ENCODE measurements around the gene ZNF385B. TPM values are rescaled to one million over a fixed set of nuclear protein-coding genes. Genes with fewer than 3 reads are reported as not detected.

The ZNF385B gene
- total RNA-seq, 2 experiments from 2014 or later: not detected

DNA sequence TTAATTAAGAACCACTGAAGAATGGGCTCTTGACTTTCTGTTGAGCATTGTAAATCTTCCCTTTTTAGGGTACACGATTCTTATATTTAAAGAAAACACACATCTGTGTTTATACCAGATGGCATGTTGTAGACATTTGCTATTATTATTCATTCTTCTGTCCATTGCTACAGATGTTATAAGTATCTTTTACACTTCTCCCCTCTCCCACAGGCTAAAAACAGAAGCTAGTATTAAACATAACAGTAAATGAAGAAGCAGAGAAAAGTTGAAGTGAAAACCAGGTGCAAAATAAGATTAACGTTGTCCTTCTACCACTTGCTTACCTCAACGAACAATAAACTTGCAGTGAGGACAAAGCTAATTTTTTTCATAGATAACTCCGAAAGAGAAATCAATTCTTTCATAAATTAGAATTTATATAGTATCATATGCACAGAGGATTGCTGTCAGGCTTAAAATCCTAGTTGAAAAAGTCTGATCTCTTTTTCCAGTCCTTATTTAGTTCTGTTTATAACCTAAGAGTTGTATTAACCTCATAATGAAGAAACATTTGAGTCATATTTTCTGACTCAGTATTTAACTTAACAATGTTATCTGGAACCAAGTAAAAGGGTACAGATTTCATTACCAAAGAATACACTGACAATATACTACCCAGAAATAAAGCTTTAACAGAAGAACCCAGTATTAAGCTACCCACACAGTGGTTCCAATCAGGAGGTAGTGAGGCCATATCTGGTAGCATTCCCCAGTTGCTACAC, 16.4 kb upstream of the ZNF385B start:
- Mint-ChIP-seq H3K27me3 (ENCODE audit: low read depth) (peaks cover 4% of the 10 kb centered on the region), H3K4me3 (no peak overlapping the region), H3K4me1 (ENCODE audit: low read depth) (no peaks in the 10 kb centered on the region), H3K27ac (no peak overlapping the region), H3K9me3 (ENCODE audit: insufficient read depth) (no peaks in the 10 kb centered on the region), H3K36me3 (ENCODE audit: low read depth) (no peaks in the 10 kb centered on the region)
- DNase-seq (no peak), ATAC-seq (no peak)
- POLR2A ChIA-PET: no interaction called here
- CTCF ChIA-PET: no interaction called here

DNA sequence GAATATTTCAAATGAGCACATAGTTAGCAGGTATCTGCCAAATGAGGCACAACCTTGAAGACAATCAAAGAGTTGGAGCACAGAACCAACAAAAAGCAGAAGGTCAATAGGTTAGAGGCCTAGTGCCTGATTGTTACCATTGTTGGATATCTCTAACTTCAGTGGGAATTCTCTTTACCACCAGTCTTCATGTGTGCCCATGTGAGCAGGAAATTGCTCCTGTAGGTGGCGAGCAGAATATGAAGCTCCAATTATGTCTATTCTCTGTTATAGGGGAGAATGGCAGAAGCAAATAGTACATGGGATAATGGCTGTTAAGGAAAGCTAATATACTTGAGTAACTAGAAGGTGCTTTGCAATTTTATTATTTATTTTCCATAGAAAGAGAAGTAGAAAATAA, 14.9 kb upstream of the ZNF385B start:
- Mint-ChIP-seq H3K4me1 (ENCODE audit: low read depth) (no peaks in the 10 kb centered on the region), H3K9me3 (ENCODE audit: insufficient read depth) (no peaks in the 10 kb centered on the region), H3K36me3 (ENCODE audit: low read depth) (no peaks in the 10 kb centered on the region), H3K27ac (no peak overlapping the region), H3K27me3 (ENCODE audit: low read depth) (peaks cover 13% of the 10 kb centered on the region), H3K4me3 (no peak overlapping the region)
- DNase-seq (no peak), ATAC-seq (no peak)
- POLR2A ChIA-PET: no interaction called here
- CTCF ChIA-PET: interaction anchor here (0.5 kb wide), 1 partner anchor 444 kb away, joined by 3 read pairs; no protein-coding TSS in a partner anchor

DNA sequence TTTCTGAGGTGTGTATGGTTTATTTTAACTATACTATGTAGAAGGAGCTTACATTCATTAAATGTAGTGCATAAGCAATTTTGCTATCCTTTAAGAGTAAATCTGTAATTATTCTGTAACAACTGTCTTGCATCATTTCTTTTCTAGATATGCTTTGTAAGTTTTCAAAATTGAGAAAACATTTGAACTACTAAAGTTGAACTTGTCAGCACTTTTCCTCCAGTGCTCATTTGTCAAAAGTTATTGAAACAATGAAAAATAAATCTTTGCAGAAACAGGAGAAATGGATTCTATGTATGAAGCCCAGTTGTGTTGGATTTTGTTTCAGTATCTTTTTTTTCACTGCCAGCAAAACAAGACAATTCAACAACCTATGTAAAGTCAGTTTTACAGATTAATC, 14.5 kb upstream of the ZNF385B start:
- H3K36me3 Mint-ChIP-seq (ENCODE audit: low read depth): no peaks in the 10 kb centered on the region
- ATAC-seq (no peak), DNase-seq (no peak)
- ChIA-PET CTCF (interaction anchor here (0.5 kb wide), 1 partner anchor 443 kb away, joined by 3 read pairs; no protein-coding TSS in a partner anchor), POLR2A (no interaction called here)
- no peaks in the 10 kb centered on the region for H3K9me3 Mint-ChIP-seq (ENCODE audit: insufficient read depth)
- H3K4me3 Mint-ChIP-seq: no peak overlapping the region
- H3K27ac Mint-ChIP-seq: no peak overlapping the region
- H3K4me1 Mint-ChIP-seq (ENCODE audit: low read depth): no peaks in the 10 kb centered on the region
- peaks cover 16% of the 10 kb centered on the region for H3K27me3 Mint-ChIP-seq (ENCODE audit: low read depth)

- ChIA-PET POLR2A (no interaction called here), CTCF (no interaction called here)
- ATAC-seq (no peak), DNase-seq (no peak)
- no peaks in the 10 kb centered on the region for H3K36me3 Mint-ChIP-seq (ENCODE audit: low read depth)
- H3K4me3 Mint-ChIP-seq: no peak overlapping the region
- H3K27ac Mint-ChIP-seq: no peak overlapping the region
- H3K9me3 Mint-ChIP-seq (ENCODE audit: insufficient read depth): no peaks in the 10 kb centered on the region
- H3K4me1 Mint-ChIP-seq (ENCODE audit: low read depth): peaks cover 12% of the 10 kb centered on the region
- H3K27me3 Mint-ChIP-seq (ENCODE audit: low read depth): peaks cover 54% of the 10 kb centered on the region
These were observed 1.6 kb upstream of the ZNF385B start for GRCh38 chr2:179862898-179863458.

DNA sequence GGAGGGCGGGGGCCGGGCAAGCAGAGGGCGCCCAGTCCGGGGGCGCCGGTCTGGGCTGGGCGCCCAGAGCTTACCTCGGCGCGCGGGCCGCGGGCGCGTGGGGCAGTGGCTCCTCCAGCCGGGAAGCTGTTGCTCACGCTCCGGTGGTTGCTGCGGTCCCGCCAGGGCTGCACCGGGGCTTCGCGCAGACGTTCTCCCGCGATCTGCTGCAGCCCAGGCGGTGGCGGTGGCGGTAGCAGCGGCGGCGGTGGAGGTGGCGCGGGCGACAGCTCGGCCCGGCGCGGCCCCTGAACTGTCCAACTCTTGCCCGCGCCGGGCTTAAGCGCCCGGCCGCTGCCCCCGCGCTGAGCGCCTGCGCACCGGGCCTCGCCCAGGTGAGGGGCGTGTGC, 391 bp downstream of the ZNF385B start:
- POLR2A ChIA-PET: no interaction called here
- DNase-seq (no peak), ATAC-seq (peak; percentile 76)
- H3K4me3 Mint-ChIP-seq: no peak overlapping the region
- H3K9me3 Mint-ChIP-seq (ENCODE audit: insufficient read depth): no peaks in the 10 kb centered on the region
- no peaks in the 10 kb centered on the region for H3K36me3 Mint-ChIP-seq (ENCODE audit: low read depth)
- H3K27ac Mint-ChIP-seq: no peak overlapping the region
- CTCF ChIA-PET: no interaction called here
- H3K4me1 Mint-ChIP-seq (ENCODE audit: low read depth): peaks cover 12% of the 10 kb centered on the region
- peaks cover 66% of the 10 kb centered on the region for H3K27me3 Mint-ChIP-seq (ENCODE audit: low read depth)

DNA sequence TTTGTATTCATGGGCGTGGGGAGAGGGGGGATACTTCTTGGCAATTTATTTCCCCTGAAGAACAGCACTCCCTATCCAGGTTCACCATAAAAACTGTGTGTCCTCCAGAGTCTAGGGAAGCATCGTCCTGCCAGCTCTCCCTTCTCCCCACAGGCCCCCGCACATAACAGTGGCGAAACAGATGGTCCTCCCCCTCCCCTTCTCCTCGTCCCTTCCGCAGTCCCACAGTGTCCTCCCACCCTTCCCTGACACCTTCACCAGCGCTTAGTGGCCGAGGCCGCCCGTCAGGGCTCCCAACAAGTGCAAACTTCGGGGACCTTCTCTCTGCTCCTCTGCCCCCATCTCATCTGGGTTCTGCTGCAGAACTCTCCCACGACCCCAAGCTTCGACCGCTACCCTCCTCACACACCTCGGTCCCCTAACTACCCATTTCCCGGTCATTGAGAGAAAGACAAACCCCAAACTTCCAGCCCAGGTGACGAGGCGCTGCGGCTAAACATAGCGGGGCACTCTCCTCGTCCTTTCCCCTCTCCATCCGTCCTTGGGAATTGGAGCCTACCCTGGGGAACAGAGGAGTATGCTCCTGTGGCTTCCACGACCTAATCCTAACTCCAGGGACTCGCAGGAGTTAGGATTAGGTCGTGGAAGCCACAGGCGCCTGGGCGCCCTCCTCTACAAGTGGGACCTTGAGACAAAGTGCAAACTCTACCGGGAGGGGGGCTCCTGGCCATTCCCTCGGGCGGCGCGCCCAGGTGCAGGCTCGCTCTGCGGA, 971 bp downstream of the ZNF385B start:
- Mint-ChIP-seq H3K4me1 (ENCODE audit: low read depth) (peaks cover 12% of the 10 kb centered on the region), H3K27ac (no peak overlapping the region), H3K4me3 (peak overlapping the region; percentile 16), H3K27me3 (ENCODE audit: low read depth) (peaks cover 65% of the 10 kb centered on the region), H3K36me3 (ENCODE audit: low read depth) (no peaks in the 10 kb centered on the region), H3K9me3 (ENCODE audit: insufficient read depth) (no peaks in the 10 kb centered on the region)
- POLR2A ChIA-PET: no interaction called here
- ATAC-seq (no peak), DNase-seq (no peak)
- CTCF ChIA-PET: no interaction called here

GRCh38 chr2:179859523-179859922, 1.9 kb downstream of the ZNF385B start:
- CTCF ChIA-PET: no interaction called here
- no peak for ATAC-seq
- Mint-ChIP-seq H3K27ac (no peak overlapping the region), H3K27me3 (ENCODE audit: low read depth) (peaks cover 60% of the 10 kb centered on the region), H3K9me3 (ENCODE audit: insufficient read depth) (no peaks in the 10 kb centered on the region), H3K4me3 (no peak overlapping the region), H3K4me1 (ENCODE audit: low read depth) (peaks cover 12% of the 10 kb centered on the region), H3K36me3 (ENCODE audit: low read depth) (no peaks in the 10 kb centered on the region)
- POLR2A ChIA-PET: no interaction called here
- DNase-seq: no peak

- Mint-ChIP-seq H3K27me3 (ENCODE audit: low read depth) (peaks cover 44% of the 10 kb centered on the region), H3K27ac (no peak overlapping the region), H3K4me3 (no peak overlapping the region), H3K9me3 (ENCODE audit: insufficient read depth) (no peaks in the 10 kb centered on the region), H3K36me3 (ENCODE audit: low read depth) (no peaks in the 10 kb centered on the region), H3K4me1 (ENCODE audit: low read depth) (peaks cover 12% of the 10 kb centered on the region)
- ATAC-seq (no peak), DNase-seq (no peak)
- CTCF ChIA-PET: no interaction called here
- POLR2A ChIA-PET: no interaction called here
These were observed 4.2 kb downstream of the ZNF385B start for GRCh38 chr2:179857236-179857635.

DNA sequence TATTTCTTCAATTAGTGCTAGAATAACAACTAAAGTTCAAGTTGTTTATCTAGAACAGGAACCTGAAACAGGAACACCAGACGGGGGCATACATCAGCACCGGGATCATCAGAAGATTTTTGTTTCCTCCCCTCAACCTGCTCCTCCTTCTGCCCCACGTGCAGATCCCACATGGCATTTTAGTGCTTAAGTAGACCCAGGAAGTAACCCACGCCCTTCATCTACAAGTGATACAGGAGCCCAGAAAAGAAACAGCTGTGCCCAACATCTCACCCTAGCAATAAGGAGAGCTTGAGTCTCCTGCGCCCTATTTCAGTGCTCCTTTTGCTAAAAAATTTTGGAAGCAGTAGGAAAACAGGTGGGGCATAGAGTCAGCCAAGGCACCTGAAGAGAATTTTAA, 5.2 kb downstream of the ZNF385B start:
- DNase-seq (no peak), ATAC-seq (no peak)
- POLR2A ChIA-PET: no interaction called here
- CTCF ChIA-PET: no interaction called here
- peaks cover 7% of the 10 kb centered on the region for H3K4me1 Mint-ChIP-seq (ENCODE audit: low read depth)
- H3K9me3 Mint-ChIP-seq (ENCODE audit: insufficient read depth): no peaks in the 10 kb centered on the region
- H3K36me3 Mint-ChIP-seq (ENCODE audit: low read depth): no peaks in the 10 kb centered on the region
- peaks cover 40% of the 10 kb centered on the region for H3K27me3 Mint-ChIP-seq (ENCODE audit: low read depth)
- no peak overlapping the region for H3K27ac Mint-ChIP-seq
- H3K4me3 Mint-ChIP-seq: no peak overlapping the region

- ATAC-seq (no peak), DNase-seq (no peak)
- Mint-ChIP-seq H3K36me3 (ENCODE audit: low read depth) (no peaks in the 10 kb centered on the region), H3K4me3 (no peak overlapping the region), H3K9me3 (ENCODE audit: insufficient read depth) (no peaks in the 10 kb centered on the region), H3K27me3 (ENCODE audit: low read depth) (peaks cover 40% of the 10 kb centered on the region), H3K27ac (no peak overlapping the region), H3K4me1 (ENCODE audit: low read depth) (peaks cover 7% of the 10 kb centered on the region)
- ChIA-PET POLR2A (no interaction called here), CTCF (no interaction called here)
These were observed 5.7 kb downstream of the ZNF385B start for GRCh38 chr2:179855673-179856072.

- ChIA-PET CTCF (no interaction called here), POLR2A (no interaction called here)
- DNase-seq: no peak
- Mint-ChIP-seq H3K36me3 (ENCODE audit: low read depth) (no peaks in the 10 kb centered on the region), H3K27ac (no peak overlapping the region), H3K9me3 (ENCODE audit: insufficient read depth) (no peaks in the 10 kb centered on the region), H3K27me3 (ENCODE audit: low read depth) (peaks cover 33% of the 10 kb centered on the region), H3K4me1 (ENCODE audit: low read depth) (no peaks in the 10 kb centered on the region), H3K4me3 (no peak overlapping the region)
- no peak for ATAC-seq
These were observed 6.5 kb downstream of the ZNF385B start for GRCh38 chr2:179854891-179855290.

GRCh38 chr2:179853108-179853507, 8.3 kb downstream of the ZNF385B start:
- ATAC-seq (no peak), DNase-seq (no peak)
- no peak overlapping the region for H3K4me3 Mint-ChIP-seq
- ChIA-PET CTCF (no interaction called here), POLR2A (no interaction called here)
- no peaks in the 10 kb centered on the region for H3K36me3 Mint-ChIP-seq (ENCODE audit: low read depth)
- no peaks in the 10 kb centered on the region for H3K4me1 Mint-ChIP-seq (ENCODE audit: low read depth)
- no peaks in the 10 kb centered on the region for H3K9me3 Mint-ChIP-seq (ENCODE audit: insufficient read depth)
- peaks cover 19% of the 10 kb centered on the region for H3K27me3 Mint-ChIP-seq (ENCODE audit: low read depth)
- no peak overlapping the region for H3K27ac Mint-ChIP-seq
